ENCODE results near the gene CDCA4. TPM values are rescaled to one million over a fixed set of nuclear protein-coding genes. Genes with fewer than 3 reads are reported as not detected.
A peak's percentile ranks its signal among the peaks of the same experiment; 100 is the strongest.

CDCA4 gene
- total RNA-seq, 1 experiment from 2014 or later = 57.7 TPM

DNA sequence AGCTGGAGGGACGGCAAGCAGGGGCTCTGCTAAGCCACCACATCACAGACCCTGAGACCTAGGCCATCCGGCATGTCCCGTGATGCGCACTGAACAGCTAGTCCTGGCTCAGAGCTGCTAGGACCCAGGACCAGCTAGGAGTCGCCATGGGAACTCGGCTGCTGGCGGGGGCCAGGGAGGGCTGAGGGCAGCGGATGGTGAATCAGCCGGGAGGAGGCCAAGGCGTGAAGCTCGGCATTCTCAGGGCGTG is 47.8 kb downstream of the CDCA4 start:
- Histone ChIP-seq H3K23me2 (ENCODE audit: insufficient read length, low read depth, low read length, poor library complexity, severe bottlenecking) (no peaks in the 10 kb centered on the region), H2BK120ac (ENCODE audit: low read depth, low read length, poor library complexity, severe bottlenecking) (no peak overlapping the region), H3K56ac (ENCODE audit: insufficient read length, low read depth, low read length) (no peak overlapping the region), H3K9me3 (ENCODE audit: control insufficient read depth, low read depth, low read length) (no peaks in the 10 kb centered on the region), H3K18ac (ENCODE audit: insufficient read length, low read depth, low read length) (no peak overlapping the region), H2BK20ac (ENCODE audit: low read depth, low read length, poor library complexity, severe bottlenecking) (no peak overlapping the region), H2BK5ac (ENCODE audit: insufficient read length, low read length) (no peak overlapping the region), H2AK5ac (ENCODE audit: insufficient read length, low read length) (no peak overlapping the region), H3T11ph (ENCODE audit: low read length) (no peak overlapping the region), H3K79me1 (ENCODE audit: insufficient read depth, low read depth, low read length, poor library complexity, severe bottlenecking) (no peaks in the 10 kb centered on the region), H3K4me2 (ENCODE audit: insufficient read depth, insufficient read length, low read length) (no peak overlapping the region), H3K27me3 (ENCODE audit: insufficient read depth, low read length) (peaks cover 9% of the 10 kb centered on the region; the same call in 1 of the 2 replicates), H3K23ac (ENCODE audit: insufficient read length, low read depth, low read length) (no peak overlapping the region), H3K4ac (ENCODE audit: low read depth, low read length) (no peak overlapping the region), H2BK12ac (ENCODE audit: insufficient read length, low read depth, low read length) (no peak overlapping the region), H2AFZ (ENCODE audit: low read length) (no peak overlapping the region), H4K5ac (ENCODE audit: insufficient read length, low read depth, low read length) (no peak overlapping the region), H3K4me1 (ENCODE audit: insufficient read depth, low read length) (peaks cover 3% of the 10 kb centered on the region; the same call in 1 of the 2 replicates), H3K79me2 (ENCODE audit: insufficient read depth, low read length) (no peaks in the 10 kb centered on the region), H2BK15ac (ENCODE audit: low read depth, low read length) (no peak overlapping the region), H4K8ac (replicated peaks; ENCODE audit: insufficient read length, low read depth, low read length) (no peak overlapping the region), H3K9ac (ENCODE audit: extremely low read depth, insufficient read length, low read length) (no peak overlapping the region), H3K14ac (ENCODE audit: insufficient read depth, low read length) (no peak overlapping the region), H3K27ac (ENCODE audit: insufficient read length, low read depth, low read length) (no peak overlapping the region), H4K91ac (ENCODE audit: insufficient read length, low read depth, low read length) (no peak overlapping the region), H4K20me1 (ENCODE audit: control insufficient read depth, insufficient read depth, insufficient read length) (peaks cover 4% of the 10 kb centered on the region)
- TF ChIP-seq, protein P1, sequence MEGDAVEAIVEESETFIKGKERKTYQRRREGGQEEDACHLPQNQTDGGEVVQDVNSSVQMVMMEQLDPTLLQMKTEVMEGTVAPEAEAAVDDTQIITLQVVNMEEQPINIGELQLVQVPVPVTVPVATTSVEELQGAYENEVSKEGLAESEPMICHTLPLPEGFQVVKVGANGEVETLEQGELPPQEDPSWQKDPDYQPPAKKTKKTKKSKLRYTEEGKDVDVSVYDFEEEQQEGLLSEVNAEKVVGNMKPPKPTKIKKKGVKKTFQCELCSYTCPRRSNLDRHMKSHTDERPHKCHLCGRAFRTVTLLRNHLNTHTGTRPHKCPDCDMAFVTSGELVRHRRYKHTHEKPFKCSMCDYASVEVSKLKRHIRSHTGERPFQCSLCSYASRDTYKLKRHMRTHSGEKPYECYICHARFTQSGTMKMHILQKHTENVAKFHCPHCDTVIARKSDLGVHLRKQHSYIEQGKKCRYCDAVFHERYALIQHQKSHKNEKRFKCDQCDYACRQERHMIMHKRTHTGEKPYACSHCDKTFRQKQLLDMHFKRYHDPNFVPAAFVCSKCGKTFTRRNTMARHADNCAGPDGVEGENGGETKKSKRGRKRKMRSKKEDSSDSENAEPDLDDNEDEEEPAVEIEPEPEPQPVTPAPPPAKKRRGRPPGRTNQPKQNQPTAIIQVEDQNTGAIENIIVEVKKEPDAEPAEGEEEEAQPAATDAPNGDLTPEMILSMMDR (conservative IDR thresholded peaks at IDR 0.05) = no peak
- peak; percentile 55 for DNase-seq
- Mint-ChIP-seq H3K36me3 (ENCODE audit: insufficient read depth in 1 of 3, low read depth in 3 of 3) (no peaks in the 10 kb centered on the region), H3K4me3 (no peak overlapping the region), H3K27ac (no peak overlapping the region), H3K4me1 (peaks cover 14 to 30% of the 10 kb centered on the region in 2 experiments), H3K9me3 (no peaks in the 10 kb centered on the region; a peak in 1 of 5 replicates), H3K27me3 (ENCODE audit: low read depth) (peaks cover 32% of the 10 kb centered on the region)
- WGBS (ENCODE audit: extremely low coverage, insufficient read length, low lambda C conversion rate) = no CpG with 5 or more reads among the region's 12 CpGs
